Activated T-cell treated with anti-CD3 and anti-CD28 coated beads, Interleukin-2, amount 50 U/mL, for 24 hours (primary cell): ENCODE results near the gene ALK.

Source experiments
- DNase-seq: peaks from one replicate; pipeline ENCODE4 v3.0.0-alpha.2; 2020
- H3K27ac Mint-ChIP-seq: 2 replicates; pipeline ENCODE4 v1.8.0; 2020; ENCODE audit warnings: mild to moderate bottlenecking, mixed read lengths
- H3K27me3 Mint-ChIP-seq: 2 replicates; pipeline ENCODE4 v1.8.0; 2020; ENCODE audit warnings: mixed read lengths
- H3K36me3 Mint-ChIP-seq: 2 replicates; pipeline ENCODE4 v1.8.0; 2020; ENCODE audit warnings: low read depth, mixed read lengths
- H3K4me1 Mint-ChIP-seq: 2 replicates; pipeline ENCODE4 v1.8.0; 2020; ENCODE audit warnings: low read depth, mixed read lengths
- H3K4me3 Mint-ChIP-seq: 2 replicates; pipeline ENCODE4 v1.8.0; 2020; ENCODE audit warnings: mild to moderate bottlenecking, moderate library complexity, mixed read lengths
- H3K9me3 Mint-ChIP-seq: 2 replicates; pipeline ENCODE4 v1.8.0; 2020; ENCODE audit warnings: mixed read lengths

ALK gene

GRCh38 chr2:29729932-29730331 is 191.5 kb downstream of the ALK start:
- Mint-ChIP-seq H3K36me3 (no peaks in the 10 kb centered on the region), H3K9me3 (no peaks in the 10 kb centered on the region), H3K27me3 (peaks cover 32% of the 10 kb centered on the region), H3K27ac (no peak overlapping the region), H3K4me3 (no peak overlapping the region), H3K4me1 (no peaks in the 10 kb centered on the region)
- DNase-seq: no peak

- Mint-ChIP-seq H3K4me3 (no peak overlapping the region), H3K9me3 (no peaks in the 10 kb centered on the region), H3K4me1 (no peaks in the 10 kb centered on the region), H3K36me3 (no peaks in the 10 kb centered on the region), H3K27me3 (peaks cover 32% of the 10 kb centered on the region), H3K27ac (no peak overlapping the region)
- DNase-seq: no peak
Observed at GRCh38 chr2:29729401-29729800, 192.0 kb downstream of the ALK start.

- Mint-ChIP-seq H3K36me3 (no peaks in the 10 kb centered on the region), H3K27me3 (peaks cover 37% of the 10 kb centered on the region), H3K4me1 (no peaks in the 10 kb centered on the region), H3K27ac (no peak overlapping the region), H3K4me3 (no peak overlapping the region), H3K9me3 (no peaks in the 10 kb centered on the region)
- no peak for DNase-seq
Observed at GRCh38 chr2:29726976-29727375, 194.4 kb downstream of the ALK start.

- no peak overlapping the region for H3K27ac Mint-ChIP-seq
- H3K4me3 Mint-ChIP-seq: no peak overlapping the region
- H3K36me3 Mint-ChIP-seq: no peaks in the 10 kb centered on the region
- H3K4me1 Mint-ChIP-seq: no peaks in the 10 kb centered on the region
- DNase-seq: no peak
- H3K9me3 Mint-ChIP-seq: no peaks in the 10 kb centered on the region
- peaks cover 38% of the 10 kb centered on the region for H3K27me3 Mint-ChIP-seq
Observed at GRCh38 chr2:29725610-29726009, 195.8 kb downstream of the ALK start.

GRCh38 chr2:29724282-29724681 is 197.1 kb downstream of the ALK start:
- DNase-seq: no peak
- Mint-ChIP-seq H3K4me3 (no peak overlapping the region), H3K4me1 (no peaks in the 10 kb centered on the region), H3K36me3 (no peaks in the 10 kb centered on the region), H3K27ac (no peak overlapping the region), H3K27me3 (peaks cover 30% of the 10 kb centered on the region), H3K9me3 (no peaks in the 10 kb centered on the region)

GRCh38 chr2:29723255-29724001 is 198.0 kb downstream of the ALK start:
- H3K36me3 Mint-ChIP-seq: no peaks in the 10 kb centered on the region
- DNase-seq: no peak
- H3K4me3 Mint-ChIP-seq: no peak overlapping the region
- H3K4me1 Mint-ChIP-seq: no peaks in the 10 kb centered on the region
- H3K9me3 Mint-ChIP-seq: no peaks in the 10 kb centered on the region
- peaks cover 24% of the 10 kb centered on the region for H3K27me3 Mint-ChIP-seq
- no peak overlapping the region for H3K27ac Mint-ChIP-seq

- Mint-ChIP-seq H3K27ac (no peak overlapping the region), H3K4me1 (no peaks in the 10 kb centered on the region), H3K4me3 (no peak overlapping the region), H3K27me3 (peaks cover 17% of the 10 kb centered on the region), H3K36me3 (no peaks in the 10 kb centered on the region), H3K9me3 (no peaks in the 10 kb centered on the region)
- DNase-seq: no peak
Observed at GRCh38 chr2:29719639-29720038, 201.7 kb downstream of the ALK start.

- peaks cover 17% of the 10 kb centered on the region for H3K27me3 Mint-ChIP-seq
Observed at GRCh38 chr2:29718076-29718686, 203.2 kb downstream of the ALK start.

GRCh38 chr2:29715655-29716054 is 205.7 kb downstream of the ALK start:
- Mint-ChIP-seq H3K27me3 (peaks cover 17% of the 10 kb centered on the region), H3K4me3 (no peak overlapping the region), H3K9me3 (no peaks in the 10 kb centered on the region), H3K4me1 (no peaks in the 10 kb centered on the region), H3K36me3 (no peaks in the 10 kb centered on the region), H3K27ac (no peak overlapping the region)
- no peak for DNase-seq

More at GRCh38 chr2:29718076-29718686, 203.2 kb downstream of the ALK start:
- H3K36me3 Mint-ChIP-seq: no peaks in the 10 kb centered on the region
- no peak for DNase-seq
- H3K9me3 Mint-ChIP-seq: no peaks in the 10 kb centered on the region
- H3K4me1 Mint-ChIP-seq: no peaks in the 10 kb centered on the region
- no peak overlapping the region for H3K27ac Mint-ChIP-seq
- H3K4me3 Mint-ChIP-seq: no peak overlapping the region

- Mint-ChIP-seq H3K27ac (no peak overlapping the region), H3K36me3 (no peaks in the 10 kb centered on the region), H3K27me3 (peaks cover 17% of the 10 kb centered on the region), H3K4me1 (no peaks in the 10 kb centered on the region), H3K4me3 (no peak overlapping the region), H3K9me3 (no peaks in the 10 kb centered on the region)
- DNase-seq: no peak
Observed at GRCh38 chr2:29714333-29714732, 207.1 kb downstream of the ALK start.

- Mint-ChIP-seq H3K9me3 (no peaks in the 10 kb centered on the region), H3K4me1 (no peaks in the 10 kb centered on the region), H3K27me3 (peaks cover 6% of the 10 kb centered on the region)
Observed at GRCh38 chr2:29706171-29706720, 215.1 kb downstream of the ALK start.

GRCh38 chr2:29705616-29706015 is 215.8 kb downstream of the ALK start:
- DNase-seq: no peak
- Mint-ChIP-seq H3K36me3 (no peaks in the 10 kb centered on the region), H3K9me3 (no peaks in the 10 kb centered on the region), H3K4me1 (no peaks in the 10 kb centered on the region), H3K27me3 (peaks cover 8% of the 10 kb centered on the region), H3K4me3 (no peak overlapping the region), H3K27ac (no peak overlapping the region)

More at GRCh38 chr2:29706171-29706720, 215.1 kb downstream of the ALK start:
- Mint-ChIP-seq H3K4me3 (no peak overlapping the region), H3K27ac (no peak overlapping the region), H3K36me3 (no peaks in the 10 kb centered on the region)
- DNase-seq: no peak

GRCh38 chr2:29703336-29703735 is 218.1 kb downstream of the ALK start:
- H3K4me1 Mint-ChIP-seq: no peaks in the 10 kb centered on the region
- H3K27ac Mint-ChIP-seq: no peak overlapping the region
- H3K36me3 Mint-ChIP-seq: no peaks in the 10 kb centered on the region
- H3K27me3 Mint-ChIP-seq: peaks cover 8% of the 10 kb centered on the region
- DNase-seq: no peak
- H3K9me3 Mint-ChIP-seq: no peaks in the 10 kb centered on the region
- no peak overlapping the region for H3K4me3 Mint-ChIP-seq

- no peaks in the 10 kb centered on the region for H3K9me3 Mint-ChIP-seq
- H3K4me3 Mint-ChIP-seq: no peak overlapping the region
- no peak for DNase-seq
Observed at GRCh38 chr2:29702276-29702675, 219.1 kb downstream of the ALK start.

GRCh38 chr2:29700560-29700959 is 220.8 kb downstream of the ALK start:
- no peak overlapping the region for H3K4me3 Mint-ChIP-seq
- H3K4me1 Mint-ChIP-seq: no peaks in the 10 kb centered on the region
- H3K27ac Mint-ChIP-seq: no peak overlapping the region
- H3K27me3 Mint-ChIP-seq: peaks cover 2% of the 10 kb centered on the region
- H3K9me3 Mint-ChIP-seq: no peaks in the 10 kb centered on the region
- no peaks in the 10 kb centered on the region for H3K36me3 Mint-ChIP-seq
- DNase-seq: no peak

More at GRCh38 chr2:29702276-29702675, 219.1 kb downstream of the ALK start:
- Mint-ChIP-seq H3K27me3 (peaks cover 8% of the 10 kb centered on the region), H3K4me1 (no peaks in the 10 kb centered on the region), H3K36me3 (no peaks in the 10 kb centered on the region), H3K27ac (no peak overlapping the region)
